ENCODE measurements around the gene CSRP2. TPM values are rescaled to one million over a fixed set of nuclear protein-coding genes. Genes with fewer than 3 reads are reported as not detected.

Gene CSRP2
- total RNA-seq, 1 experiment from 2014 or later: 157 TPM

- no peaks in the 10 kb centered on the region for H3K4me1 Mint-ChIP-seq
- DNase-seq (ENCODE audit: low spot score): no peak
- TF ChIP-seq ZBTB43 (CRISPR knock-in tag; IDR thresholded peaks at IDR 0.05) (no peak), IRF2 (CRISPR knock-in tag; IDR thresholded peaks at IDR 0.05; ENCODE audit: borderline replicate concordance, low read depth) (no peak), ZMAT4 (CRISPR knock-in tag; IDR thresholded peaks at IDR 0.05) (no peak), GABPB1 (CRISPR knock-in tag; IDR thresholded peaks at IDR 0.05) (no peak), ATF3 (CRISPR knock-in tag; conservative IDR thresholded peaks at IDR 0.05) (no peak), NR2C2 (CRISPR knock-in tag; IDR thresholded peaks at IDR 0.05) (no peak)
- ATAC-seq: no peak
- H3K9me3 Mint-ChIP-seq: no peaks in the 10 kb centered on the region
- ChIA-PET POLR2A (no interaction called here), CTCF (interaction anchor here (1.2 kb wide), 1 partner anchor 23 kb away, joined by 3 read pairs; no protein-coding TSS in a partner anchor)
- H3K4me3 Mint-ChIP-seq: no peak overlapping the region
- H3K27ac Mint-ChIP-seq: 0 out of 2 replicates have a peak overlapping the region, but pooled peaks have one; percentile 39
- H3K36me3 Mint-ChIP-seq: peaks cover 12% of the 10 kb centered on the region
- H3K27me3 Mint-ChIP-seq (ENCODE audit: low read depth): no peaks in the 10 kb centered on the region
These were observed 65.6 kb downstream of the CSRP2 start for GRCh38 chr12:76813265-76813664.

- POLR2A ChIA-PET: no interaction called here
- ATAC-seq (no peak), DNase-seq (ENCODE audit: low spot score) (no peak)
- no peaks in the 10 kb centered on the region for H3K9me3 Mint-ChIP-seq
- no peak overlapping the region for H3K27ac Mint-ChIP-seq
- H3K4me3 Mint-ChIP-seq: no peak overlapping the region
- no peaks in the 10 kb centered on the region for H3K4me1 Mint-ChIP-seq
- H3K27me3 Mint-ChIP-seq (ENCODE audit: low read depth): no peaks in the 10 kb centered on the region
- H3K36me3 Mint-ChIP-seq: peaks cover 12% of the 10 kb centered on the region
- TF ChIP-seq PREB (CRISPR knock-in tag; IDR thresholded peaks at IDR 0.05; ENCODE audit: borderline replicate concordance) (no peak), RORB (CRISPR knock-in tag; IDR thresholded peaks at IDR 0.05) (no peak), E2F4 (CRISPR knock-in tag; IDR thresholded peaks at IDR 0.05; ENCODE audit: borderline replicate concordance, low read depth) (no peak), KAT7 (CRISPR knock-in tag; IDR thresholded peaks at IDR 0.05; ENCODE audit: borderline replicate concordance) (no peak), FOXP4 (CRISPR knock-in tag; IDR thresholded peaks at IDR 0.05) (no peak), ZNF671 (CRISPR knock-in tag; IDR thresholded peaks at IDR 0.05) (no peak), SOX15 (CRISPR knock-in tag; IDR thresholded peaks at IDR 0.05) (no peak), MYBL2 (CRISPR knock-in tag; IDR thresholded peaks at IDR 0.05) (no peak), ZNF396 (CRISPR knock-in tag; IDR thresholded peaks at IDR 0.05; ENCODE audit: borderline replicate concordance) (no peak), NFATC4 (CRISPR knock-in tag; IDR thresholded peaks at IDR 0.05) (no peak), ZNF121 (CRISPR knock-in tag; IDR thresholded peaks at IDR 0.05) (no peak)
- CTCF ChIA-PET: interaction anchor here (1.0 to 1.2 kb wide), 2 partner anchors 22 to 199 kb away, joined by 3 read pairs; no protein-coding TSS in a partner anchor
These were observed 66.8 kb downstream of the CSRP2 start for GRCh38 chr12:76811976-76812375.

Measured in WTC11 (cell line).